GM21360 (cell line): ENCODE measurements around the gene LRRC3.

Experiments used
- ATAC-seq: cut with Tn5 transposase; IDR thresholded peaks from one replicate; pipeline ENCODE4 v1.9.1; 2021; ENCODE audit warnings: mild to moderate bottlenecking, moderate library complexity; ENCODE audit not compliant: unreplicated experiment

The LRRC3 gene

GRCh38 chr21:44456214-44456914, 1.1 kb downstream of the LRRC3 start:
- no peak for ATAC-seq

GRCh38 chr21:44456915-44457736, 1.8 kb downstream of the LRRC3 start:
- ATAC-seq, result no peak

- no peak for ATAC-seq
Observed at GRCh38 chr21:44458971-44459711, 3.8 kb downstream of the LRRC3 start.

GRCh38 chr21:44459712-44460440, 4.6 kb downstream of the LRRC3 start:
- no peak for ATAC-seq

GRCh38 chr21:44460441-44460755, 5.1 kb downstream of the LRRC3 start:
- ATAC-seq, result no peak

- no peak for ATAC-seq
Observed at GRCh38 chr21:44461005-44461404, 5.7 kb downstream of the LRRC3 start.

DNA sequence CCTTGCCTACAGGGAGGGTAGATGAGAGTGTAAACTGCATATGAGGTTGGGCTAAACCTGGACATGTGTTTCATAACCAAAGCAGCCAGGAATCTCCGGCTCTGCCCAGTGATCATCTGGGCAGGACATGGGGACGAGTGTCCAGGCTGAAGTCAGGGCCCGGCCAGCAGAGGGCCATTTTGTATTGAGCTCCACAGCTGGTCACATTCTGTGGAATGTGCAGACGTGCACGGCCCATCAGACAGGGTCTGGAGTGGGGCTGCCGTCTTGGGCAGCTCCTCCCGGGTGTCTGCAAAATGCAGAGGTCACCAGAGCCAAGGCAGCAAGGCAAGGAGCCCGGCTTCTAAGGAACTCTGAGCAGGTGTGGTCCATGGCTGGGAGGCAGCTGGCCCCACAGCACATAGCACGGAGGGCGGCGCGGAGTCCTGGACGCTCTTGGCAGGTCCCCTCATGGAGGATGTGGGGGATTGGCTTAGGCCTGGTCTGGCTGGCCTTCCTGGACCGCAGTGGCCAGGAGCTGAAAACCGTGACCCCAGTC, 6.2 kb downstream of the LRRC3 start:
- no peak for ATAC-seq

GRCh38 chr21:44462086-44462833, 7.0 kb downstream of the LRRC3 start:
- no peak for ATAC-seq

- no peak for ATAC-seq
Observed at GRCh38 chr21:44462834-44463200, 7.5 kb downstream of the LRRC3 start.

GRCh38 chr21:44463724-44464123, 8.4 kb downstream of the LRRC3 start:
- no peak for ATAC-seq

DNA sequence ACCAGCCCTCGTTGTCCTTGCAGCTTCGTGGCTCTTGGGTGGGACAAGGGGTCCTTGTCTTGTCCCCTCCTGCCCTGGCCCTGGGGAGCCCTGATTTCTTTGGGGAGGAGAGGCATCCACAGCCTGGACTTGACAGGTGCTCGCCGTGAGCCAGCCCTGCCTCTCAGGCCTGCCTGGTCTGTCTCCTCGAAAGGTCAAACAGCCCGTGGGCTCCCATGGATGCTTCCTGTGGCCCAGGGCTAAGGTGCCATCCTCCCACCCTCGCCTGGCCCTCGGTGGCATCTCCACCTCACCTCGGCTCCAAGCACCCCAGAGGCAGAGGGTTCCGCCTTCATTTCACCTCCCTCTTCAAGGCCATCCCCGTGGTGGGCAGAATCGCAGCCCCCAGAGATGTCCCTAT, 9.0 kb downstream of the LRRC3 start:
- ATAC-seq, result no peak

GRCh38 chr21:44466351-44466954, 11.1 kb downstream of the LRRC3 start:
- ATAC-seq, result no peak

- ATAC-seq, result no peak
Observed at GRCh38 chr21:44466996-44467858, 11.9 kb downstream of the LRRC3 start.

DNA sequence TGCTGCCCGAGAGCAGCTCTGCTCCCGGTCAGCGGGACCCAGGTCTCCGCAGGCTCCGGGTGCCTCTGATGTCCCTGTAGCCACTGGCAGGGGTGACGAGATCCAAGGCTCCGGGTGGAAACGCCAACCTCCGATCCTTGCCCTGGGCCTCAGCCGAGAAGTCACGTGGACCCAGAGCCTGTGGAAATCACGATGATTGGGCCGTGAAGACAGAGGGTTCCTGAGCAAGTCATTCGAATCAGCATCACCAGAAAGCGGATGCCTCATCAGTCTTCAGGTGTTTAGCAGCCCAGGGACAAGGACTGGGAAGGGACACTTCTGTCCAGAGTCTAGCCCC, 12.5 kb downstream of the LRRC3 start:
- ATAC-seq, result no peak

DNA sequence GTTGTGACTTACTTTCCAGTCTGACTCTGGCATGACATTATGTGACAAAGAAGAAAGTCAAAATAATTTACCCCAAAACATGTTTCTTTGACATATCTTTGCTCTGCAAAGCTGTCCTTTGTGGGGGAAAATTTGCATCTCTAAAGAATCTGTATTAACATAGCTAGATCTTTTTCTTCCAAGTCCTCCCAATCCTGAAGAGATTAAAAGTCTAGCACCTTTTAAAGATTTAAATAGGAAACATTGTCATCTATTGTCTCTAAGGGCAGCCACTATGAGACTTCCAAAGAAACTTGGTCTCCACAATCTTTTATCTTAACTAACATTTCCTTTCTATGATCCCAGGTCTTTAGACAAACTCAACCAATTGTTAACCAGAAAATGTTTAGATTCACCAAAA, 16.0 kb downstream of the LRRC3 start:
- ATAC-seq, result no peak

- no peak for ATAC-seq
Observed at GRCh38 chr21:44471996-44472395, 16.7 kb downstream of the LRRC3 start.

- ATAC-seq, result no peak
Observed at GRCh38 chr21:44473915-44474555, 18.7 kb downstream of the LRRC3 start.

DNA sequence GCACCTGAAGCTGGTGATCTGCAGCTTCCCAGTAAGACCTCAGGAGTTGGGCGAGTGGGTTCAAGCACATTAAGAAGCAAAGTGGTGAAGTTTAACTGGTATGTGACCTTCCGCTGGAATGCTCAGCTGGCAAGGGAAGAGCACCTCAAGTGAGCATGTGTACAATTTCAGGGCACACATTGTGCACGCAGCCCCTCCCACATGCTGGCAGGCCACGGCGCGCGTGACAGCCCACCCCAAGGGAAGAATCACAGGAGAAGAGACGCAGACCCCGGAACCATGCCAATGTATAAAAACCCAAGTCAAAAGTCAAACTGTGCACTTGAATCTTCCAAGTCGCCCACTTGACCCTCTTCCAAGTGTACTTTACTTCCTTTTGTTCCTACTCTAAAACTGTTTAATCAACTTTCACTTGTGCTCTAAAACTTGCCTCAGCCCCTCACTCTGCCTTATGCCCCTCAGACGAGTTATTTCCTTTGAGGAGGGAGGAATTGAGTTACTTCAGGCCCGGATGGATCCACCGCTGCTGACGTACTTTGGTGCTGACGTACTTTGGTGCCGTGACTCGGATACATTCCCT, 20.0 kb downstream of the LRRC3 start:
- no peak for ATAC-seq
